HT-29 (cell line): ENCODE results near the gene SNX6. TPM values are rescaled to one million over a fixed set of nuclear protein-coding genes. Genes with fewer than 3 reads are reported as not detected.
"Not testable (repeated sequence)": the region's sequence is repeated elsewhere in the genome, so short reads cannot be mapped to it uniquely, and the experiment has no call there.

Source experiments
- DNase-seq: peaks from one replicate; pipeline ENCODE4 v3.0.0-alpha.2; 2015; ENCODE audit warnings: low spot score
- small RNA-seq: library from RNA; depleted of rRNA; stranded (forward); fragments of <200 nt; gene quantifications from one replicate; pipeline ENCODE3, GENCODE V24; 2014
- total RNA-seq: library from RNA; depleted of rRNA; stranded (reverse); fragments of >200 nt; shearing (Covaris generic); gene quantifications from 2 replicates; pipeline ENCODE4 v1.2.3, GENCODE V29; 2014; rRNA removed

Gene SNX6
- total RNA-seq, 1 experiment from 2014 or later, result 9.4 TPM

- no peak for DNase-seq
Observed at GRCh38 chr14:34522496-34522895, 107.5 kb downstream of the SNX6 start.

GRCh38 chr14:34521071-34521470 lies 108.9 kb downstream of the SNX6 start:
- DNase-seq, result not testable (repeated sequence)

- not testable (repeated sequence) for DNase-seq
Observed at GRCh38 chr14:34520304-34520970, 109.5 kb downstream of the SNX6 start.

Small RNA genes lying within 50 kb of the gene (small RNA-seq; reads per million reads assigned to genes)
- gene RNU1-27P (not detected), gene RNU1-28P (not detected), gene RNU6-1261P (not detected)

Other genes starting within 250 kb of the SNX6 start
- 4.6 and 6.4 TPM in 2 replicates for gene SPTSSA, start 167.9 kb downstream of the SNX6 start, total RNA-seq
- 9.9 and 14.1 TPM in 2 replicates for gene EAPP, start 90.4 kb downstream of the SNX6 start, total RNA-seq
- 4.4 and 5.0 TPM in 2 replicates for gene CFL2, start 84.4 kb upstream of the SNX6 start, total RNA-seq
- gene BAZ1A, start 245.2 kb upstream of the SNX6 start, total RNA-seq, result 9.4 and 14.9 TPM in 2 replicates